Thyroid gland (tissue), 4 donors: ENCODE measurements around the gene GAB4.

Source experiments
- CTCF ChIP-seq, 6 experiments: fragments of 200-600 bp in 3 of 6; fragments of 450-650 bp in 3 of 6; sonication (generic) in 3 of 6; IDR thresholded peaks; one replicate each; pipeline ENCODE4 v1.5.1; 2016 to 2019; ENCODE audit warnings: antibody characterized with exemption in 6 of 6, mild to moderate bottlenecking in 2 of 6, inconsistent platforms in 1 of 6, moderate library complexity in 1 of 6
- POLR2A ChIP-seq, 2 donors: fragments of 450-650 bp; IDR thresholded peaks; one replicate each; pipeline ENCODE4 v1.6.1; 2017; ENCODE audit warnings: antibody characterized with exemption in 2 of 2, mild to moderate bottlenecking in 2 of 2, moderate library complexity in 1 of 2

- no peak for TF ChIP-seq CTCF (IDR thresholded peaks at IDR 0.05)
- no peak for TF ChIP-seq POLR2A (IDR thresholded peaks at IDR 0.05)
These were observed 49.5 kb downstream of the GAB4 start for GRCh38 chr22:16958475-16958874.
